Central memory CD8-positive, alpha-beta T cell (primary cell): ENCODE data around the gene IFNB1.

Source experiments
- ATAC-seq: fragments of 150-1000 bp; cut with Tn5 transposase; replicated peaks from 2 replicates; pipeline ENCODE4 v1.10.0; 2022; ENCODE audit warnings: mild to moderate bottlenecking, moderate FRiP score, moderate number of reproducible peaks; ENCODE audit not compliant: poor library complexity, severe bottlenecking; ENCODE audit errors: extremely low read depth
- DNase-seq, 2 donors: peaks; one replicate each; pipeline ENCODE4 v3.0.0; 2021; ENCODE audit warnings: low spot score in 2 of 2
- H3K27ac Mint-ChIP-seq: one replicate; pipeline ENCODE4 v1.8.0; 2022; ENCODE audit warnings: low read depth, mild to moderate bottlenecking, moderate library complexity, mixed read lengths
- H3K27me3 Mint-ChIP-seq: one replicate; pipeline ENCODE4 v1.8.0; 2022; ENCODE audit warnings: mixed read lengths
- H3K36me3 Mint-ChIP-seq: one replicate; pipeline ENCODE4 v1.8.0; 2022; ENCODE audit warnings: mild to moderate bottlenecking, moderate library complexity, mixed read lengths; ENCODE audit not compliant: insufficient read depth
- H3K4me1 Mint-ChIP-seq: one replicate; pipeline ENCODE4 v1.8.0; 2022; ENCODE audit warnings: mixed read lengths
- H3K4me3 Mint-ChIP-seq: one replicate; pipeline ENCODE4 v1.8.0; 2022; ENCODE audit warnings: mild to moderate bottlenecking, moderate library complexity, mixed read lengths
- H3K9me3 Mint-ChIP-seq: one replicate; pipeline ENCODE4 v1.8.0; 2022; ENCODE audit warnings: mixed read lengths

The IFNB1 gene

DNA sequence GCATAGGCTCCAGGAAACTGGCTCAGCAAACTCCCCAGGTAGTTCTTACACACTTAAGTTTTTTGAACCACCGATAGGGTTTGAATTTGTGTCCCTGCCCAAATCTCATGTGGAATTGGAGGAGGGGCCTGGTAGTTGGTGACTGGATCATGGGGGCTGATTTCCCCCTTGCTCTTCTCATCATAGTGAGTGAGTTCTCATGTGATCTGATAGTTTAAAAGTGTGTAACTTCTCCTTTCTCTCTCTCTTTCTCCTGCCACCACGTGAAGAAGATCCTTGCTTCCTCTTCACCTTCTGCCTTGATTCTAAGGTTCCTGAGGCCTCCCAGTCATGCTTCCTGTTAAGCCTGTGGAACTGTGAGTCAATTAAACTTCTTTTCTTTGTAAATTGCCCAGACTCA lies 23.9 kb downstream of the IFNB1 start:
- no peaks in the 10 kb centered on the region for H3K4me1 Mint-ChIP-seq
- no peak for DNase-seq
- no peak overlapping the region for H3K4me3 Mint-ChIP-seq
- no peaks in the 10 kb centered on the region for H3K27me3 Mint-ChIP-seq
- no peak overlapping the region for H3K27ac Mint-ChIP-seq
- ATAC-seq = no peak
- H3K9me3 Mint-ChIP-seq = no peaks in the 10 kb centered on the region
- H3K36me3 Mint-ChIP-seq = no peaks in the 10 kb centered on the region

DNA sequence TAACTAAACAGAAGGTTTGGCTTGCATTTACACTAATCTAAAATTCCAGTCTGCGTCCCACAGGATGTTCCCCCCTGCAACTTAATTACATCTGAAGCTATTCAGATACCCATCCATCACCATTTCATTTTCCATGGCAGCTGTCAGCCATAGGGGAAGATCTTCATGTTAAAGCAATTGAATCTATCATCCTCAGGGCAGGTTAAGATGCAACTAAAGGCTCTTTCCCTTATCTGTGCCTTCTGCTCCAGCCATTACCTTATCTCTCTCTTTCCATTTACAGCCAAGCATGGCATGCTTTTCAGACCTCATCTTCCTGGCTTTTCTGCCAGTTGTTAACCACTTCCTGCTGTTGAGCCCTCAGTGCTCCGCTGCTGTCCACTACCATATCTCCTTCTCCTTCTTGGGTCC lies 30.5 kb downstream of the IFNB1 start:
- Mint-ChIP-seq H3K27me3 (no peaks in the 10 kb centered on the region), H3K4me3 (no peak overlapping the region), H3K9me3 (no peaks in the 10 kb centered on the region), H3K4me1 (peaks cover 6% of the 10 kb centered on the region), H3K27ac (no peak overlapping the region), H3K36me3 (peaks cover 2% of the 10 kb centered on the region)
- no peak for DNase-seq
- no peak for ATAC-seq

DNA sequence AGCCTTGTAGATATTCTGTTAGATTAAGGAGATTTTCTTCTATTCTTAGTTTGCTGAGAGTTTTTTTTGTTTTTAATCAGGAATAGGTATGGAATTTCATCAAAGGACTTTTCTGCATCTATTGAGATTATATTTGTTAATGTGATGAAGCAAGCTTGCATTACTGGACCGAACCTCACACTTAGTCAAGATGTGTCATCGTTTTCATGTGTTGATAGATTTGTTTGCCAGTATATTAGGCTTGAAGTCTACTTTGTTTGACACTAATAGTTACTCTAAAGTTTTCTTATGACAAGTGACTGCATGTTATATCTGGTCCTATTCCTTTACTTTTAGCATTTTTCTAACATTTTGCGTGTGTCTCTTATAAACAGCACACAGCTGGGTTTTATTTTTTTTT lies 33.9 kb downstream of the IFNB1 start:
- no peak overlapping the region for H3K4me3 Mint-ChIP-seq
- ATAC-seq (no peak), DNase-seq (no peak)
- no peak overlapping the region for H3K27ac Mint-ChIP-seq
- H3K27me3 Mint-ChIP-seq = no peaks in the 10 kb centered on the region
- H3K4me1 Mint-ChIP-seq = peaks cover 13% of the 10 kb centered on the region
- H3K36me3 Mint-ChIP-seq = peaks cover 4% of the 10 kb centered on the region
- H3K9me3 Mint-ChIP-seq = no peaks in the 10 kb centered on the region

DNA sequence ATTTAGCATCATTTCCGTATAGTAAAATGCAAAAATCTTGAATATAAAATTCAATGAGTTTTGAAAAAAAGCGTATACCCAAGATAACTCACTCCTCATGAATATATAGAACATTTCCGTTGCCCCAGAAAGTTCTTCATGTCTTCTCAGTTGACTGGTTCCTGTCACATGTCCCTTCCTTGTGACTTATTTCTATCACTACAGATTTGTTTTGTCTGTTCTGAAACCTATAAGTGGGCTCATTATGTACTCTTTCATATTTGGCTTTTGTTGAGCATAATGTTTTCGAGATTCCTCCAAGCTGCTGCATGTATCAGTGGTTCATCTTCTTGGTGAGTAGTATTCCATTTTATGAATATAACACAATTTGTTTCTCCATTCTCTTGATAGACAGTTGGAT lies 35.3 kb downstream of the IFNB1 start:
- DNase-seq (no peak), ATAC-seq (no peak)
- H3K9me3 Mint-ChIP-seq = no peaks in the 10 kb centered on the region
- no peak overlapping the region for H3K4me3 Mint-ChIP-seq
- H3K4me1 Mint-ChIP-seq = peaks cover 10% of the 10 kb centered on the region
- H3K27me3 Mint-ChIP-seq = no peaks in the 10 kb centered on the region
- H3K27ac Mint-ChIP-seq = no peak overlapping the region
- peaks cover 4% of the 10 kb centered on the region for H3K36me3 Mint-ChIP-seq

DNA sequence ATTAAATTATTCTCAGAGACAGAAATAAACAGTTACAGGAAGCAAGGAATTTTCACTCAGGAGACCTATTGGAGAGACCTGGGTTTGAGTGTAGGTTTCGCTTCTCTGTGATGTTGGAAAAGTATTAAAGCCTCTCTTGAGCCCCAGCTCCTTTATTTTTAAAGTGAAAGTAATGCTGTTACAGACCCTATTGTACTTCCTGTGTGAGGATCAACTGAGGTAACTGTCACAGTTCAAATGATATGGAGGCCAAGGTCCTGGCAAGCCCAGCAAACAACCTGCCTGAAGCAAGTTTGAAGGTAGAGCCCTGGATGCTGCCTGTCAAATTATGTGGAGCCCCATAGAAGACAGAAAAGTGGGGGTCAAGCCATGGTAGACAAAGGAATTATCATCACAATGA lies 38.4 kb downstream of the IFNB1 start:
- Mint-ChIP-seq H3K4me3 (no peak overlapping the region), H3K27ac (peak overlapping the region; percentile 48)

DNA sequence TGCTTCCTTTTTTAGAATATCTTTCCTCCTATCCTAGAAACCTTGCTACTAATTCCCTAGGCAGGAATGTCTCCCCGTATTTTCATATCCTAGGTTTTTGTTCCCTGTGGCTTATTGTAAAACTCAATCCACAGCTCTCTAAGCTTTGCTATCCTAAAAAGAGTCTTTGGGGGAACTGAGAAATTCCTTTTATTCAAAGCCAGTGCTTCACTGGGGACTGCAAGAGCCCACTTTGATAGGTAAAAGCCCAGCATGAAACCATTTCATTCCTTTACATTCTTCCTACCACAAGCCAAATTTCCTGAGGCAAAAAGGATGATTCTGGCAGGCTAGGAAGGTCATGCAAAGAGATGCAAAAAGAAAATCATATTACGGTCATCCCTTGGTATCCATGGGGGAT lies 40.5 kb downstream of the IFNB1 start:
- no peak for DNase-seq
- H3K36me3 Mint-ChIP-seq = peaks cover 2% of the 10 kb centered on the region
- H3K9me3 Mint-ChIP-seq = no peaks in the 10 kb centered on the region
- no peak for ATAC-seq
- H3K27me3 Mint-ChIP-seq = no peaks in the 10 kb centered on the region
- no peak overlapping the region for H3K27ac Mint-ChIP-seq
- H3K4me1 Mint-ChIP-seq = peaks cover 21% of the 10 kb centered on the region
- no peak overlapping the region for H3K4me3 Mint-ChIP-seq

More for the DNA sequence above, 38.4 kb downstream of the IFNB1 start:
- Mint-ChIP-seq H3K4me1 (peaks cover 7% of the 10 kb centered on the region), H3K36me3 (peaks cover 4% of the 10 kb centered on the region), H3K27me3 (no peaks in the 10 kb centered on the region), H3K9me3 (no peaks in the 10 kb centered on the region)
- DNase-seq = no peak
- no peak for ATAC-seq

DNA sequence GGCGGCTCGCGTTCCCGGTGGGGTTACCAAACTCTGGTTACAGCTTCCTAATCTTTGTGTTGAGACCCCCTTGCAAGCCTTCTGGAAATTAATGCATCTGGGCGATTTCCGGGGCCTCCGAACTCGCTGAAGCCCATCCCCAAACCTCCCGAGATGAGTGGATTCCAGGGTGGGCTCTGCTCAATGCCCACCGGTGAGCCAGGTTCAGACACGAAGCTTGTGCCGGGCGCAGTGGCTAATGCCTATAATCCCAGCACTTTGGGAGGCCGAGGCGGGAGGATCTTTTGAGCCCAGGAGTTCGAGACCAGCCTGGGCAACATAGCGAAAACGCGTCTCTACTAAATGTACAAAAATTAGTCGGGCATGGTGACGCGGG lies 45.9 kb downstream of the IFNB1 start:
- DNase-seq = no peak
- peaks cover 28% of the 10 kb centered on the region for H3K4me1 Mint-ChIP-seq
- H3K4me3 Mint-ChIP-seq = no peak overlapping the region
- ATAC-seq = no peak
- H3K9me3 Mint-ChIP-seq = no peaks in the 10 kb centered on the region
- peaks cover 8% of the 10 kb centered on the region for H3K36me3 Mint-ChIP-seq
- H3K27me3 Mint-ChIP-seq = no peaks in the 10 kb centered on the region
- no peak overlapping the region for H3K27ac Mint-ChIP-seq

DNA sequence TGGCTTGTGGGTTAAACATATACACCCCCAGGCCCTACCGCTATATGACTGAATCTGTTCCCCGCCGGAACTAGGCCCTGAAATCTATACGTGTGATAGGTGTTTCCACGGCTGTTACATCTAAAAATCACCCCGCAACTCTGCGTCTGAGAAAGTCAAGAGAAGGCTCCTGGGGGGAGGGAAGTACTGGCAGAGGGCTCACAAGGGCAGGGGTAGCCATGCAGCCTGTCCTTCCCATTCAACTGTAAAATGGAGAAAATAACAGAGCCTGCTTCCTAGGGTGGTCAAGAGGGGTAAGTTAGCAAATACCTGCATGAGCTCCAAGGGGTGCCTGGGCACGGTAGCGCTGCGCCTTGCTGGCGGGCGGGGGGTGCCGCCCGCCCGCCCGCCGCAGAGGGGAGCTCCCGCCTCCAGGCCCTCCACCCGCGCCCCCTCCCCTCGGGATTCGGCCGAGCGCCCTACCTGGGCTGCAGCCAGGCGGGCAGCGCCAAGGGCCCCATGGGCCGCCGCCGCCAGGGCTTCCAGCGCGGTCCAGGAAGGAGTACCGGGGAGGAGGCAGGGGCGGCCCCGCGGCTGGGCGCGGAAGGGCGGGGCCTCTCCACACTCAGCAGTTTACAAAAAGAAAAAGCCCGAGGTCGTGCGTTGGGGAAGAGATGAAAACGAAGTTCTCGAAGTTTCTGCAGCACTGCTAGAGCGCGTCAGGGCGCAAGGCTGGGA lies 46.5 kb downstream of the IFNB1 start, which contains the start of gene HACD4:
TSS of gene HACD4 (minus strand) at position 550 of the 717 bp plus-strand sequence. CDS start at position 500, 50 bp downstream.
- H3K4me1 Mint-ChIP-seq = peaks cover 34% of the 10 kb centered on the region
- no peaks in the 10 kb centered on the region for H3K27me3 Mint-ChIP-seq
- peaks cover 11% of the 10 kb centered on the region for H3K36me3 Mint-ChIP-seq
- peak within 1 kb of the TSS; percentile 12 for H3K27ac Mint-ChIP-seq
- ATAC-seq (peak; percentile 83), DNase-seq (peak; percentile 44 to 51)
- no peaks in the 10 kb centered on the region for H3K9me3 Mint-ChIP-seq
- no peak within 1 kb of the TSS for H3K4me3 Mint-ChIP-seq

DNA sequence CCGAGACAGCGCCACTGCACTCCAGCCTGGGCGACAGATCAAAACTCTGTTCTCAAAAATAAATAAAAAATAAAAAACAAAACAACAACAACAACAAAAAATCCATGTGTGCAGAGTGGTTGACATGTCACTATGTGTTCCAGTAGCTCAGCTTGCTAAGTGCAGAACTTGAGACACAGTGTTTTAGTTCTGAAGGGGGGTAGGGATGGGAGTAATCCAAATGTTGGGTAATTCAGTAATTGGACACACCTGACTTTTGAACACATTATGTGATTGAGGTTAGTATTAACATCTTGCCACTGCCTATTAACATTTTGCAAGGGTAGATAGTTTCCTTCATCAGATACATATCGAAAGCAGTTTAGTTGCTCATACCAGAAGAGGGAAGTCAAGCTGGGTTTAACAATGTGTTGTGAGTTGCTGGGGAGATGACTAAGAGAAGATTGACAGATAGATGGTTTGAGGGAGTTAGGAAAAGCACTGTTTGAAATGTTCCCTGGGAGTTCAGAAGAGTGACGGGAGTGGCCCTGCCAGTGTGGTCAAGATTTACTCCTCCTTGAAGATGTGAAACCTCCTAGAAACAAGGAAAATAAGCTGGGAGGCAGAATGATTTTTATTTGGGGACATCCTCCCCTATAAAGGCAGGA lies 47.2 kb downstream of the IFNB1 start:
- peaks cover 41% of the 10 kb centered on the region for H3K4me1 Mint-ChIP-seq
- no peak overlapping the region for H3K27ac Mint-ChIP-seq
- H3K9me3 Mint-ChIP-seq = no peaks in the 10 kb centered on the region
- peak; percentile 65 for ATAC-seq
- H3K27me3 Mint-ChIP-seq = no peaks in the 10 kb centered on the region
- DNase-seq = no peak
- H3K36me3 Mint-ChIP-seq = peaks cover 15% of the 10 kb centered on the region
- no peak overlapping the region for H3K4me3 Mint-ChIP-seq

DNA sequence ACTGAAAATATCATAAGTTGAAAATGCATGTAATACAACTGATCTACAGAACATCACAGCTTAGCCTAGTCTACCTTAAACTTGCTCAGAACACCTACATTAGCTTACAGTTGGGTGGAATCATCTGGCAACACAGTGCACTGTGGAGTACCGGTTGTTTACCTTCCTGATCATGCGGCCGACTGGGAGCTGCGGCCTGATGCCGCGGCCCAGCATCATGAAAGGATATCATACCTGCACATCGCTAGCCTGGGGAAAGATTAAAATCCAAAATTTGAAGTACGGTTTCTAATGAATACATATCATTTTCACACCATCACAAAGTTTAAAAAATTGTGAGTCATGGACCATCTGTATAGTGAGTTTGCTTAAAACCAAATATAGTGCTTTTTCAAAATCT lies 48.1 kb downstream of the IFNB1 start:
- Mint-ChIP-seq H3K4me3 (no peak overlapping the region), H3K4me1 (peaks cover 41% of the 10 kb centered on the region), H3K9me3 (no peaks in the 10 kb centered on the region), H3K36me3 (peaks cover 15% of the 10 kb centered on the region), H3K27ac (no peak overlapping the region), H3K27me3 (no peaks in the 10 kb centered on the region)
- DNase-seq (no peak), ATAC-seq (no peak)

DNA sequence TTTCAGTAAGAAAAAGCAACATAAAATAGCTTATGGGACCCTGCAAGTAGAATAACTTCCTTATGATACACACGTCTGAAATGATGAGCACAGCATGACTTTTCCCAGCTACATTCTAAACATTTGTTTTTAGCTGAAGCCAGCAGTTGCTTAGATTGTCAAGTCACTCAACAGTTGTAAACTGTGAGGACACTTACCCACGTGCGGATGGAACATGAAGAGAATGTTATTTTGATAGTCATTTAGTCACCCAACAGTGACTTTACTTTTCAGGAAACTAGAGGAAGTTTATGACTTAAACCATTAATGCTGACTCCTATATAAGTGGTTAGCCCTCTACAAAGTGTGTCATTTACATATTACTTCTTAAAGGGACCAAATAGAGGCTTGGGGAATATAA lies 49.3 kb downstream of the IFNB1 start:
- Mint-ChIP-seq H3K27ac (no peak overlapping the region), H3K36me3 (peaks cover 18% of the 10 kb centered on the region), H3K9me3 (no peaks in the 10 kb centered on the region), H3K4me3 (no peak overlapping the region), H3K4me1 (peaks cover 38% of the 10 kb centered on the region), H3K27me3 (no peaks in the 10 kb centered on the region)
- ATAC-seq (no peak), DNase-seq (no peak)

DNA sequence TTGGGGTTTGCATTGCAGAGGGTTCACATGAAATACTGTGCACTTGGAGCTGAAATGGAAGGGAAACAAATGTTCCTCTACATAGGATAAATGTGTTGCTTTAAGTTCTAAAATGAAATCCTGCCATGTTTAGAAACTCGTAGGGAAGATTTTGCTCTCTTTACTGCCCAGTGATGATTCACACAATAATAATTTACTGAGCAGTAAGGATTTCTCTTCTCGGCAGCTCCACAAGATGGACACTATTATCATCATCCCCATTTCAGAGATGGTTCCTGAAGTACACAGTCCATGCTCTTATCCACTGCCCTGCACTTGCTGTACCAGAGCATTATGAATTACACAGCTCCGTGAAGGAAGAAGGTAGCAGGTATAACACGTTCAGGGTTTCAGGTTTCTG lies 50.4 kb downstream of the IFNB1 start:
- Mint-ChIP-seq H3K36me3 (peaks cover 22% of the 10 kb centered on the region), H3K27ac (no peak overlapping the region), H3K9me3 (no peaks in the 10 kb centered on the region), H3K4me1 (peaks cover 26% of the 10 kb centered on the region), H3K27me3 (no peaks in the 10 kb centered on the region), H3K4me3 (no peak overlapping the region)
- DNase-seq (no peak), ATAC-seq (no peak)
